GM19463 (cell line): ENCODE data around the gene PTCD3.

Experiments
- ATAC-seq: cut with Tn5 transposase; IDR thresholded peaks from one replicate; pipeline ENCODE4 v1.9.1; 2021; ENCODE audit warnings: mild to moderate bottlenecking, moderate library complexity; ENCODE audit not compliant: unreplicated experiment

PTCD3 gene

GRCh38 chr2:86079981-86080911 is 25.8 kb upstream of the PTCD3 start:
- peak; percentile 79 for ATAC-seq

- ATAC-seq = no peak
These were observed 24.3 kb upstream of the PTCD3 start for GRCh38 chr2:86081724-86082123.

GRCh38 chr2:86082756-86083155 is 23.3 kb upstream of the PTCD3 start:
- ATAC-seq = no peak

- no peak for ATAC-seq
These were observed 17.8 kb upstream of the PTCD3 start for GRCh38 chr2:86087936-86088850.

- no peak for ATAC-seq
These were observed 11.8 kb upstream of the PTCD3 start for GRCh38 chr2:86094229-86094628.

GRCh38 chr2:86097114-86097896 is 8.7 kb upstream of the PTCD3 start:
- no peak for ATAC-seq

- no peak for ATAC-seq
These were observed 8.1 kb upstream of the PTCD3 start for GRCh38 chr2:86097913-86098312.

- no peak for ATAC-seq
These were observed 3.9 kb upstream of the PTCD3 start for GRCh38 chr2:86102157-86102556.

GRCh38 chr2:86105252-86105968 is 625 bp upstream of the PTCD3 start, which contains the start of gene POLR1A:
Gene POLR1A (minus strand): TSS chr2:86105886. CDS start chr2:86105776, 110 bp downstream.
- peak; percentile 71 for ATAC-seq

- ATAC-seq = no peak
These were observed 996 bp downstream of the PTCD3 start for GRCh38 chr2:86107031-86107430.

GRCh38 chr2:86118130-86118529 is 12.1 kb downstream of the PTCD3 start:
- no peak for ATAC-seq

GRCh38 chr2:86123328-86123925 is 17.4 kb downstream of the PTCD3 start:
- no peak for ATAC-seq

GRCh38 chr2:86124683-86125082 is 18.6 kb downstream of the PTCD3 start:
- no peak for ATAC-seq

- no peak for ATAC-seq
These were observed 28.7 kb downstream of the PTCD3 start for GRCh38 chr2:86134709-86135108.

- no peak for ATAC-seq
These were observed 29.6 kb downstream of the PTCD3 start for GRCh38 chr2:86135653-86136052.

- no peak for ATAC-seq
These were observed 30.1 kb downstream of the PTCD3 start for GRCh38 chr2:86136141-86136540.

- ATAC-seq = no peak
These were observed 32.9 kb downstream of the PTCD3 start for GRCh38 chr2:86138736-86139625.

- no peak for ATAC-seq
These were observed 33.9 kb downstream of the PTCD3 start for GRCh38 chr2:86139981-86140380.

- ATAC-seq = no peak
These were observed 34.9 kb downstream of the PTCD3 start for GRCh38 chr2:86140969-86141392.
